HepG2 (cell line): Measurements from ENCODE around the gene PAQR3. TPM values are rescaled to one million over a fixed set of nuclear protein-coding genes. Genes with fewer than 3 reads are reported as not detected.

Experiments used
- DMAP1 ChIP-seq: IDR thresholded peaks from 2 replicates; pipeline ENCODE4 v1.6.1; 2016
- DMTF1 ChIP-seq: sonication (generic); formaldehyde crosslinking; IDR thresholded peaks from 2 replicates; pipeline ENCODE4 v1.4.0; 2020; ENCODE audit warnings: mild to moderate bottlenecking, missing genetic modification reagents
- FUBP1 ChIP-seq: sonication (generic); formaldehyde crosslinking; IDR thresholded peaks from 2 replicates; pipeline ENCODE4 v1.5.1; 2020; ENCODE audit warnings: missing genetic modification reagents, mild to moderate bottlenecking, borderline replicate concordance
- GATAD1 ChIP-seq: IDR thresholded peaks from 2 replicates; pipeline ENCODE4 v1.6.1; 2016; ENCODE audit warnings: missing genetic modification reagents, missing compliant biosample characterization
- HNRNPL ChIP-seq: fragments of 200-400 bp; formaldehyde crosslinking; IDR thresholded peaks from 2 replicates; pipeline ENCODE4 v1.6.1; 2017; ENCODE audit warnings: mild to moderate bottlenecking, low read depth, low read length
- HNRNPLL ChIP-seq: fragments of 200-400 bp; formaldehyde crosslinking; IDR thresholded peaks from 2 replicates; pipeline ENCODE4 v1.6.1; 2017; ENCODE audit warnings: mild to moderate bottlenecking, low read depth, low read length; ENCODE audit not compliant: poor library complexity, severe bottlenecking
- HOXA7 ChIP-seq: sonication (generic); formaldehyde crosslinking; IDR thresholded peaks from 2 replicates; pipeline ENCODE4 v1.8.1; 2022; ENCODE audit warnings: mild to moderate bottlenecking, missing genetic modification reagents, moderate library complexity
- JARID2 ChIP-seq: sonication (generic); formaldehyde crosslinking; IDR thresholded peaks from 2 replicates; pipeline ENCODE4 v1.8.1; 2023; ENCODE audit warnings: missing genetic modification reagents, inconsistent platforms; ENCODE audit not compliant: insufficient replicate concordance
- JUN ChIP-seq: sonication (generic); formaldehyde crosslinking; IDR thresholded peaks from 2 replicates; pipeline ENCODE4 v1.4.0; 2020; ENCODE audit warnings: mild to moderate bottlenecking, missing genetic modification reagents
- NCOA1 ChIP-seq: sonication (generic); formaldehyde crosslinking; IDR thresholded peaks from 2 replicates; pipeline ENCODE4 v1.9.0; 2021; ENCODE audit warnings: missing genetic modification reagents
- NFYC ChIP-seq: IDR thresholded peaks from 2 replicates; pipeline ENCODE4 v1.6.1; 2016; ENCODE audit warnings: missing genetic modification reagents, missing compliant biosample characterization
- RFX3 ChIP-seq: IDR thresholded peaks from 2 replicates; pipeline ENCODE4 v1.6.1; 2016; ENCODE audit warnings: missing biosample characterization, missing genetic modification reagents
- SMAD9 ChIP-seq: sonication (generic); formaldehyde crosslinking; IDR thresholded peaks from 2 replicates; pipeline ENCODE4 v1.5.1; 2020; ENCODE audit warnings: mild to moderate bottlenecking, missing genetic modification reagents
- SP5 ChIP-seq: IDR thresholded peaks from 2 replicates; pipeline ENCODE4 v1.6.1; 2016; ENCODE audit warnings: low read depth, borderline replicate concordance
- SYNCRIP ChIP-seq: fragments of 200-400 bp; formaldehyde crosslinking; IDR thresholded peaks from 2 replicates; pipeline ENCODE4 v1.6.1; 2018; ENCODE audit warnings: mild to moderate bottlenecking, low read depth, low read length; ENCODE audit not compliant: insufficient read depth
- TBL1XR1 ChIP-seq: fragments of 150-350 bp; IDR thresholded peaks from 2 replicates; pipeline ENCODE4 v1.6.1; 2014; ENCODE audit warnings: borderline replicate concordance, low read length; ENCODE audit not compliant: partially characterized antibody
- THAP11 ChIP-seq: IDR thresholded peaks from 2 replicates; pipeline ENCODE4 v1.6.1; 2016; ENCODE audit warnings: missing biosample characterization, missing genetic modification reagents
- ZBTB21 ChIP-seq: sonication (generic); formaldehyde crosslinking; IDR thresholded peaks from 2 replicates; pipeline ENCODE4 v1.4.0; 2020; ENCODE audit warnings: missing genetic modification reagents
- ZBTB25 ChIP-seq: IDR thresholded peaks from 2 replicates; pipeline ENCODE4 v1.6.1; 2018; ENCODE audit warnings: missing genetic modification reagents
- ZBTB33 ChIP-seq: sonication (generic); formaldehyde crosslinking; IDR thresholded peaks from 2 replicates; pipeline ENCODE4 v1.4.0; 2020; ENCODE audit warnings: missing genetic modification reagents
- ZMAT5 ChIP-seq: sonication (generic); formaldehyde crosslinking; IDR thresholded peaks from 2 replicates; pipeline ENCODE4 v1.5.0; 2020; ENCODE audit warnings: mild to moderate bottlenecking, low read depth, missing genetic modification reagents, borderline replicate concordance
- ZNF468 ChIP-seq: sonication (generic); formaldehyde crosslinking; IDR thresholded peaks from 2 replicates; pipeline ENCODE4 v1.8.0; 2022; ENCODE audit warnings: mild to moderate bottlenecking, moderate library complexity, missing genetic modification reagents
- ZNF614 ChIP-seq: IDR thresholded peaks from 2 replicates; pipeline ENCODE4 v1.6.1; 2018; ENCODE audit warnings: missing biosample characterization, missing genetic modification reagents, inconsistent platforms, borderline replicate concordance
- ZNF670 ChIP-seq: sonication (generic); formaldehyde crosslinking; IDR thresholded peaks from 2 replicates; pipeline ENCODE4 v1.8.0; 2022; ENCODE audit warnings: mild to moderate bottlenecking, missing genetic modification reagents, borderline replicate concordance
- ZNF839 ChIP-seq: sonication (generic); formaldehyde crosslinking; IDR thresholded peaks from 2 replicates; pipeline ENCODE4 v1.4.0; 2020; ENCODE audit warnings: missing genetic modification reagents, mild to moderate bottlenecking, borderline replicate concordance
- polyA plus RNA-seq, 8 experiments: library from polyadenylated mRNA; depleted of rRNA in 3 of 8; stranded (reverse) in 7 of 8; unstranded in 1 of 8; fragments of >200 nt; fragmentation: Illumina TruSeq in 4 of 8; extraction: Trizol in 4 of 8; gene quantifications; 2 replicates each; pipeline versions ENCODE4 v1.2.1 to v1.2.3, GENCODE V29; 2011 to 2016; ENCODE audit warnings: low read depth in 4 of 8, missing spikeins in 1 of 8, mixed read lengths in 1 of 8; ENCODE audit not compliant: insufficient read depth in 1 of 8
- total RNA-seq, 5 experiments: library from RNA; depleted of rRNA; stranded (reverse); fragments of >200 nt; fragmentation: Illumina TruSeq; extraction: Trizol; gene quantifications; 2 replicates each; pipeline ENCODE4 v1.2.3, GENCODE V29; 2016; ENCODE audit warnings: low read depth in 1 of 5

PAQR3 gene
- total and polyA plus RNA-seq, 2 of the 13 experiments (the other 11 are each of a cell fraction or from before 2014, with no cell fraction given): 9.9 to 13.6 TPM

GRCh38 chr4:78862314-78862737, 76.9 kb downstream of the PAQR3 start (continued):
- TF ChIP-seq TBL1XR1 (no peak), FUBP1 (CRISPR knock-in tag) (no peak), JUN (CRISPR knock-in tag) (no peak), RFX3 (CRISPR knock-in tag) (no peak), THAP11 (peak; percentile 71), GATAD1 (CRISPR knock-in tag) (peak; percentile 44; the same call in 1 of the 2 replicates), ZNF468 (CRISPR knock-in tag) (no peak), ZBTB21 (no peak), NFYC (CRISPR knock-in tag) (no peak), JARID2 (CRISPR knock-in tag) (no peak), DMTF1 (CRISPR knock-in tag) (no peak), SYNCRIP (no peak), ZNF670 (CRISPR knock-in tag) (no peak), NCOA1 (CRISPR knock-in tag) (no peak), DMAP1 (CRISPR knock-in tag) (no peak), HNRNPL (no peak), SMAD9 (no peak), ZMAT5 (CRISPR knock-in tag) (no peak), HOXA7 (CRISPR knock-in tag) (no peak), SP5 (CRISPR knock-in tag) (no peak), ZBTB25 (CRISPR knock-in tag) (peak; percentile 65; the same call in 1 of the 2 replicates), ZNF839 (CRISPR knock-in tag) (no peak), ZBTB33 (peak; percentile 73), HNRNPLL (no peak), ZNF614 (CRISPR knock-in tag) (peak; percentile 90)
